HG02852 (cell line): Measurements from ENCODE around the gene PTPN4.

Source experiments
- ATAC-seq: cut with Tn5 transposase; IDR thresholded peaks from one replicate; pipeline ENCODE4 v1.9.1; 2021; ENCODE audit warnings: mild to moderate bottlenecking, moderate library complexity; ENCODE audit not compliant: unreplicated experiment

The PTPN4 gene

GRCh38 chr2:119852214-119852613, 92.5 kb downstream of the PTPN4 start:
- ATAC-seq = no peak

DNA sequence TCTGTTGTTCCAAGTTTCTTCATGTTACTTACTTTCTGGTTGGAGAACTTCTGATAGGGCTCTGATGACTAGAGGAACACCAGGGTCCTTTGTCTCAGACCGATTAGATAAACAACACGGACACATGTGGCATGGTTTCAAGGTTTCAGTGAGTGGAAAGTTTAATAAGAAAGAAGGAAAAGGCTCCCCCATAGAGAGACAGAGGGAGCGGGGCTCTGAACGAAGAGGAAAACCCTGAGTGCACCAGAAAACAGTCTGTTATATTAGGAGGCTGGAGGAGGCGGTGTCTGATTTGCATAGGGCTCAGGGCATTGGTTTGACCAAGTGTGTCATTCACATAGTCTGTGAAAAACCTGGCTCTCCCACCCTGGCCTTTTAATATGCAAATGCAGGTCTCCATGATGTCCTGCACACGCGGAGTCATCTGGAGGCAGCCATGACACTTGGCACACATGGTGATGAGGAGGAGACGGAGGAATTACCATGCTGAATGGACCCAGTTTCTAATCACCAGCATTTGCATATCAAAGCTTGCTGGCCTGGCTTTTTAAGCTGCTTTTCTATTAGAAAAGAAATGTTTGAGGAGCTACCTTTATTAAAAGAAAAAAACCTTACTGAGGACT, 94.2 kb downstream of the PTPN4 start:
- no peak for ATAC-seq

DNA sequence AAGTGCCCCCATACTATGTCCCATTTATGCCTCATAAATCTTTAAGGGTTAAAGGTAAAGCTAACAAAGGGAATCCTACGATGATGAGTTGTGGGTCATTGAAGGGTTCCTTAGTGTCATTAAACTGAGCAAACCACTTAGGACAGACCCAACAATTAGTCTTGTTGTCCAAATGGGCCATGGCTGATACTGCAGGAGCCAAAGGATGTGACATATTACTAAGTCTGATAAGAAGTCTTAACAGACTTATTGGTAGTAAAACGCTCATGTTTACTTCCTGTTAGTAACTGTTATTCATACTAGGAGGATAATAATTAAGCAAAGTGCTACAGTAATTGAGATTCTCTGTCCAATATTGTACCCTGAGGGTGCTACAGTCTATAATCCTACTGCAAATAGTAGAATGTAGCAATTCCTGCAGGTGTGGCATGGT, 96.8 kb downstream of the PTPN4 start:
- ATAC-seq = no peak

DNA sequence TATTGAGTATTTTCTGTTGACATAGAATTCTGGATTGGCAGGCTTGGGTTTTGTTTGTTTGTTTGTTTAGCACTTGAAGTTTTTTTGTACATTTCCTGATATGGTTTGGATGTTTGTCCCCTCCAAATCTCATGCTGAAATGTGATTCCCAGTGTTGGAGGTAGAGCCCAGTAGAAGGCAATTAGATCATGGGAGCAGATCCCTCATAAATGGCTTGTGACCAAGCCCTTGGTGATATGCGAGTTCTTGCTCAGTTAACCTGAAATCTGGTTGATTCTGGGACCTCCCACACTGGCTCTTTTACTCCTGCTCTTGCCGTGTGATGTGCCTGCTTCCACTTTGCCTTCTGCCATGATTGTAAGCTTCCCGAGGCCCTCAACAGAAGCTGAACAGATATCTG, 98.0 kb downstream of the PTPN4 start:
- no peak for ATAC-seq

GRCh38 chr2:119859528-119859927, 99.8 kb downstream of the PTPN4 start:
- ATAC-seq = no peak

DNA sequence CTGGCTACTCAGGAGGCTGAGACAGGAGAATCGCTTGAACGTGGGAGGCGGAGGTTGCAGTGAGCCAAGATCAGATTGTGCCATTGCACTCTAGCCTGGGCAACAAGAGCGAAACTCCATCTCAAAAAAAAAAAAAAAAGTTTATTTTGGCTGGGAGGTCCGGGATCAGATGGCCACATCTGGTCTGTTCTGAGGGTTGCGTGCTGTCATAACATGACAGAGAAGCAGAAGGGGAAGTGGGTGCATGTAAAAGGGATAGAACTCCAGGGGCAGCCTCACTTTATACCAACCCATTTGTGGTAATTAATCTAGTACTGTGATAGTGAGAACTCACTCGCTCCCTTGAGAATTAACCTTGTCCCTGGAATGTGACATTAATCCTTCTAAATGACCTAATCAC, 101.2 kb downstream of the PTPN4 start:
- no peak for ATAC-seq

- ATAC-seq = peak; percentile 91
Measured at GRCh38 chr2:119862127-119862889, 102.6 kb downstream of the PTPN4 start.

DNA sequence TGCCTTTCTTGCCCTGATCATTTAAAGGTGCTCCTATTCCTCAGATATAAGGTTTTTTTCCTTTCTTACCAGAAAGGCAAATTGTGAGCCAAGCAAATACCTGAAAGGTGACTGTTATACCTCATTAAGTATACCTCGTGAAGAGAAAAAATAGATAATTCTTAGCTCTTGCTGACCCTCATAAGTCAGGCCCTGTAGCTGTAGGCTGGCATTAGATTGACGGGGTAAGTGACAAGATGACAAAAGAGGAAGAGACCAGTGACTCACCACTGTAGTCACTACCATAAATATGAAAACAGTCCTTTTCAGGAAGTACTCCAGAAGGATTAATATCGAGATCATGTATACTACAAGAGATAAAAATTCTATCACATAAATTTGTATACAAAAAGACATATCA, 104.6 kb downstream of the PTPN4 start:
- no peak for ATAC-seq

DNA sequence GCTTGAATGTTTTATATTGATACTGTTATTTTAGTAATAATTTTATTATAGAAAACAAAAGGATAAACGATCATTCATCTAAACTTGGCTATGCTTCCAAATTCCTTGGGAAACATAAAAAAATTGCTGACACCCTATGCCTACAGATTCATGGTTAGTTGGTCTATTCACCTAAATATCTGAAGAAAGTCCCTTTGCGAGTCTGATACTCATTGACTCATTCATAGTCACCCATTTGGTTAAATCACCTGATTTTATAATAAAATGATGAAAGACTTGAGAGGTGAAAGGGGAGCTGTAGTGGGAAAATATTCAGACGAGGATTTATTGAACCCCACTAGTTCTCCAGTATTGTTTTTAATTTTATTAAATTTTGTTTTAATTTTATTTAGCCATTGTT, 112.0 kb downstream of the PTPN4 start:
- no peak for ATAC-seq

- ATAC-seq = no peak
Measured at GRCh38 chr2:119873350-119874315, 113.9 kb downstream of the PTPN4 start.

- ATAC-seq = no peak
Measured at GRCh38 chr2:119879502-119879901, 119.8 kb downstream of the PTPN4 start.

- ATAC-seq = no peak
Measured at GRCh38 chr2:119888680-119889079, 129.0 kb downstream of the PTPN4 start.

GRCh38 chr2:119897736-119898395, 138.1 kb downstream of the PTPN4 start:
- no peak for ATAC-seq

GRCh38 chr2:119901013-119901412, 141.3 kb downstream of the PTPN4 start:
- no peak for ATAC-seq

DNA sequence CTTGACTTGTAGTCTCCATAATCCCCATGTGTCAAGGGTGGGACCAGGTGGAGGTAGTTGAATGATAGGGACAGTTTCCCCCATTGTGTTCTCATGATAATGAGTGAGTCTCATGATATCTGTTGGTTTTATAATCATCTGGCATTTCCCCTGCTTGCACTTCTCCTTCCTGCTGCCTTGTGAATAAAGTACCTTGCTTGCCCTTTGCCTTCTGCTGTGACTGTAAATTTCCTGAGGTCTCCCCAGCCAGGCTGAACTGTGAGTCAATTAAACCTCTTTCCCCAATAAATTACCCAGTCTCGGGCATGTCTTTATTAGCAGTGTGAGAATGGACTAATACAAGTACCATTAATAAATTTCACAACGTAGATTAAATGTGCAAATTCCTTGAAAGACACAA, 150.8 kb downstream of the PTPN4 start:
- no peak for ATAC-seq

- ATAC-seq = no peak
Measured at GRCh38 chr2:119914266-119914665, 154.5 kb downstream of the PTPN4 start.

DNA sequence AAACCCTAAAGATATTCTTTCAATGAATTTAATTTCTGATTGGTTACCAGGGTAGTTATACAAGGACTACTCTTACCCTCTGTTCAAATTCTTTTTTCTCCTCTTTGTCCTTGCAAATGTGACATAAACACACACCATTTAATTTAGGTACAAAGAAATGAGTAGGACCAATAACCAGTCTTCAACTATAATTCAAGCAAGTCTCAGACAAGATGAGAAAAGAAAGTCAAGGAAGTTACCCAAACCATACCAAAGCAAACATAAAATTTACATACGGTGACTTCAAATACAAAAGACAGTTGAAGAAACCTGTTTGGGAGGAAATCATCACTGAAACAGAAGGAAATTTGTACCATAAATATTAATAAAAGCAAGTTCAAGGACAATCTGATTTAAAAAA, 162.1 kb downstream of the PTPN4 start:
- no peak for ATAC-seq

DNA sequence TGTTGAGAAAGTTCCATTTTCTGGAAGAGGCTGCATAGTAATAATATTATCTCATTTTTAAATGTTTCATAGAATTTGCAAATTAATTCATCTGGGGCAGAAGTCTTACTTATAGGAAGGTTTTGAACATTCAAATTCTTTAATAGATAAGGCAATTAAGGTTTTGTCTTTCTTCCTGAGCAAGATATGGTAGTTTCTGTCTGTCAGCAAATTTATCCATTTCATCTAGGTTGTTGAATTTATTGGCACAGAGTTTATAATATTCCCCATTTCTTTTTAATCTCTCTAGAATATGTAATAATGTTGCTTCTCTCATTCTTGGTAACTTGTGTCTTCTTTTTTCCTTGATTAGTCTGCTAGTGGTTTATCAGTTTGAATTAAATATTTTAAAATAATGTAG, 163.0 kb downstream of the PTPN4 start:
- ATAC-seq = no peak

DNA sequence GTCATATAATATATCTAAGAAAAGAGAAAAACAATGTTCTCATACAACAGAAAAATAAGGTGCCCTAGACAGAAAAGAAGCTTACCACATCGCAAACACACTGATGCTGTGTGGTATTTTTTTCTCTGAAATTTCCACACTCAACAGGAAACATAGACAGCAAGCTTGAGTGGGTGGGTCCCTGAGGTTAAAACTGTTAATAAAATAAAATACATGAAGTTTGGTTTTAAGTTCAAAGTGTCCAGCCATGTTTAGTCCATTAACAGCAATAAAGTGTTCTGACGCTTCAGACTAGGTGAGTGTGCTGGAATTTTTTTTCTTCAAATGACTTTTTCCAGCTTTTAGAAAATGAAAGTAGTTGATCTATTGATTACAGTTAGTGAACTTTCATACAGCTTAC, 169.8 kb downstream of the PTPN4 start:
- ATAC-seq = no peak

- ATAC-seq = no peak
Measured at GRCh38 chr2:119932809-119933208, 173.1 kb downstream of the PTPN4 start.

GRCh38 chr2:119934319-119934718, 174.6 kb downstream of the PTPN4 start:
- ATAC-seq = no peak
